Type B pancreatic cell (in vitro differentiated cells): ENCODE data around the gene NSG2. TPM values are rescaled to one million over a fixed set of nuclear protein-coding genes. Genes with fewer than 3 reads are reported as not detected.

ENCODE experiments used
- DNase-seq: peaks from one replicate; pipeline ENCODE4 v3.0.0; 2021; ENCODE audit warnings: mixed read lengths; ENCODE audit not compliant: unreplicated experiment; ENCODE audit errors: extremely low spot score
- H3K27ac Mint-ChIP-seq: 2 replicates; pipeline ENCODE4 v1.8.0; 2021; ENCODE audit warnings: mild to moderate bottlenecking, mixed read lengths
- H3K27me3 Mint-ChIP-seq: 2 replicates; pipeline ENCODE4 v1.8.0; 2021; ENCODE audit warnings: mixed read lengths
- H3K36me3 Mint-ChIP-seq: 2 replicates; pipeline ENCODE4 v1.8.0; 2021; ENCODE audit warnings: mixed read lengths
- H3K4me1 Mint-ChIP-seq: one replicate; pipeline ENCODE4 v1.8.0; 2021; ENCODE audit warnings: mixed read lengths; ENCODE audit not compliant: unreplicated experiment
- H3K4me3 Mint-ChIP-seq: 2 replicates; pipeline ENCODE4 v1.8.0; 2021; ENCODE audit warnings: mild to moderate bottlenecking, mixed read lengths
- H3K9me3 Mint-ChIP-seq: 2 replicates; pipeline ENCODE4 v1.8.0; 2021; ENCODE audit warnings: mixed read lengths
- CTCF ChIP-seq: fragments of 200-600 bp; sonication (generic); conservative IDR thresholded peaks from 2 replicates; pipeline ENCODE4 v1.5.0; 2021; ENCODE audit warnings: antibody characterized with exemption, mild to moderate bottlenecking
- total RNA-seq: library from RNA; stranded (reverse); gene quantifications from 2 replicates; pipeline ENCODE4 v1.2.1, GENCODE V29; 2021; ENCODE audit warnings: low replicate concordance

Gene NSG2
- total RNA-seq, 1 donor from 2014 or later = 3.1 TPM

DNA sequence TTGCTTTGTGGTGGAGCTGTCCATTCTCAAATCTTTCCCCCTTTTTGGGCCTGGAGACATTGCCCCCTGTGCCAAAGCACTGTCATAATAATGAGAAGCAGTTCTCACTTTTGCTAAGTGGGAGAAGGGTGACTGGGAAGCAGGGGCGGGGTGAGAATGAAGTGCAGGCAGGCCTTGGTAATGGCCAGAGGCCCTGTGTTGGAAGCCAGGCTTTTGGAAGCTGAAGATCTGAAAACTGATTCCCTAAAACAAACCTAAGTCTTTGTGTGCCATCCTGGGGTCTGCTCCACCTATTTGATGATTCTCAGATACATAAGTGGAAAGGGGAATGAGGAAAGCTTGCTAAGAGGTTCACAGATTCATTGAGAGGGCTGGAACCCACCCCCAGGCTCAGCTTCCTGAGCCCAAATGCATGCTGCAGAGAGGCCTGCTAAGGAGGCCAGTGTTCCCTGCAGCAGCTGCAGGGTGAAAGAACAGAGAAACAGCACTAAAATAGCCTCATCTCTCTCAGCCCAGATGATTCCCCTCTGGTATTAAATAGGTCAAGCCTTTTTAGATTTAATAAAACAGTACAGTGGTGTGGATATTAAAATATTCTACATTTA, 75.0 kb downstream of the NSG2 start:
- peaks cover 7% of the 10 kb centered on the region for H3K9me3 Mint-ChIP-seq
- no peak overlapping the region for H3K4me3 Mint-ChIP-seq
- H3K27ac Mint-ChIP-seq = no peak overlapping the region
- TF ChIP-seq CTCF = no peak
- DNase-seq = no peak
- peaks cover 3% of the 10 kb centered on the region for H3K4me1 Mint-ChIP-seq
- peaks cover 10% of the 10 kb centered on the region for H3K27me3 Mint-ChIP-seq
- H3K36me3 Mint-ChIP-seq = no peaks in the 10 kb centered on the region

DNA sequence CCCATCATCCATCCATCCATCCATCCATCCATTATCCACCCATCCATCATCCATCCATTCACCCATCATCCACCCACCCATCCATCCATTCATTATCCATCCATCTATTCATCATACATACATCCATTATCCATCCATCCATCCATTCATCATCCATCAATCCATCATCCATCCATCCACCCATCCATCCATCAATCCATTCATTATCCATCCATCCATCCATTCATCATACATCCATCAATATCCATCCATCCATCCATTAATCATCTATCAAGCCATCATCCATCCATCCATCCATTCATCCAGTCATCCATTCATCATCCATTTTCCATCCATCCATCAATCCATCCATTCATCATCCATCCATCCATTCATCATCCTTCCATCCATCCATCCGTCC, 89.0 kb downstream of the NSG2 start:
- H3K9me3 Mint-ChIP-seq = no peaks in the 10 kb centered on the region
- H3K4me3 Mint-ChIP-seq = no peak overlapping the region
- no peak for TF ChIP-seq CTCF
- no peaks in the 10 kb centered on the region for H3K36me3 Mint-ChIP-seq
- H3K27me3 Mint-ChIP-seq = peaks cover 6% of the 10 kb centered on the region
- H3K4me1 Mint-ChIP-seq = no peaks in the 10 kb centered on the region
- no peak overlapping the region for H3K27ac Mint-ChIP-seq
- DNase-seq = no peak

DNA sequence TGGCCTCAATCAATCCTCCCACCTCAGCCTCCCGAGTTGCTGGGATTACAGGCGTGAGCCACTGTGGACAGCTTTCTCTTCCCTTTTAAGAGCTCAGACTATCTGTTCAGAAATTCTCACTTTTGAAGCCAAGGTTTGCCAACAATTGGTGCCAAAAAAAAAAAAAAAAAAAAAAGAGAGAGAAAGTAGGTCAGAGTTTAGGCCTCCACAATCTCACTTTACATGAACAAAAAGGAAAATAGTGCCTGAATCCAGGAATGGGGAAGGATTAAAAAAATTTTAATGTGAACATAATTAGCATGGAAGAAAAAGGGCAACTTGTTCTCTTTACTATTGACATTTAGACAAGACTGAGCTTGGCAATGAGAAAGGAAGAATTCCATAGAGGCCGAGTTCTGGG, 94.1 kb downstream of the NSG2 start:
- Mint-ChIP-seq H3K4me1 (no peaks in the 10 kb centered on the region), H3K27me3 (peaks cover 13% of the 10 kb centered on the region), H3K36me3 (no peaks in the 10 kb centered on the region), H3K4me3 (no peak overlapping the region), H3K27ac (no peak overlapping the region), H3K9me3 (no peaks in the 10 kb centered on the region)
- no peak for TF ChIP-seq CTCF
- no peak for DNase-seq

DNA sequence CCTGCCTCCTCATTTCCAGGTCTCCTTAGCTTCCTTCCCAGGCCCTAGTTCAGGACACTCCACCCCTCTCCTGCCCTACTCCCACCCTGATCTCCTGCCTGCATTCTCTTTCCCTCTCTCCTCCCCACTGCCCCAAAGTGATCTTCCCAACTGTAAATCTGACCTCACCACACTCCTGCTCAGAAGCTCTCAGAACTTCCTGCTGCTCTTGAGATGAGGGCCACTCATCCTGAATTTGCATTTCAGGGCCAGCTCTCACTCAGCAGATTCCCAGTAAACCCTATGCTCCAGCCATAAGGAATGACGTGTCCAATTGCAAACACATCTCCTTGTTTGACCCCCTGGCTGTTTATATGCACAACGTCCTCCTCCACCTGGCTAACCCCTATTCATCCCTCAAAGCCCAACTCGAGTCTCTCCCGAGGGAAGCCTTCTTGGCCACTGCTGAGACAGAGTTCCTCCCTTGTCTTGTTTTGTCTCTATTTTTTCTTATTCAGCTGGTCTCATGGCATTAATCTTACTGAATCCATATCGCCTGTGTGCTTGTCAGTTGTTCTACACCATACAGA, 95.0 kb downstream of the NSG2 start:
- TF ChIP-seq CTCF = no peak
- H3K27ac Mint-ChIP-seq = no peak overlapping the region
- no peaks in the 10 kb centered on the region for H3K4me1 Mint-ChIP-seq
- H3K4me3 Mint-ChIP-seq = no peak overlapping the region
- H3K9me3 Mint-ChIP-seq = no peaks in the 10 kb centered on the region
- H3K36me3 Mint-ChIP-seq = no peaks in the 10 kb centered on the region
- H3K27me3 Mint-ChIP-seq = peaks cover 22% of the 10 kb centered on the region
- DNase-seq = no peak

GRCh38 chr5:174141398-174141797, 95.9 kb downstream of the NSG2 start:
- DNase-seq = no peak
- Mint-ChIP-seq H3K4me3 (no peak overlapping the region), H3K27ac (no peak overlapping the region), H3K36me3 (no peaks in the 10 kb centered on the region), H3K27me3 (peaks cover 27% of the 10 kb centered on the region), H3K4me1 (no peaks in the 10 kb centered on the region), H3K9me3 (no peaks in the 10 kb centered on the region)
- no peak for TF ChIP-seq CTCF

- peaks cover 51% of the 10 kb centered on the region for H3K27me3 Mint-ChIP-seq
- no peak overlapping the region for H3K4me3 Mint-ChIP-seq
- no peak for TF ChIP-seq CTCF
- no peaks in the 10 kb centered on the region for H3K4me1 Mint-ChIP-seq
- DNase-seq = no peak
- no peak overlapping the region for H3K27ac Mint-ChIP-seq
- H3K36me3 Mint-ChIP-seq = no peaks in the 10 kb centered on the region
- H3K9me3 Mint-ChIP-seq = no peaks in the 10 kb centered on the region
Measured at GRCh38 chr5:174145091-174145490, 99.6 kb downstream of the NSG2 start.
